ENCODE measurements around the gene TRIM8.

TRIM8 gene

GRCh38 chr10:102632394-102633111 is 11.7 kb upstream of the TRIM8 start:
- no peak for DNase-seq (ENCODE audit: low read depth in 2 of 2)

GRCh38 chr10:102633287-102633686 is 11.0 kb upstream of the TRIM8 start:
- no peak for DNase-seq (ENCODE audit: low read depth in 2 of 2)

GRCh38 chr10:102633848-102634247 is 10.4 kb upstream of the TRIM8 start:
- no peak for DNase-seq (ENCODE audit: low read depth in 2 of 2)

- no peak for DNase-seq (ENCODE audit: low read depth in 2 of 2)
Observed at GRCh38 chr10:102634686-102635085, 9.6 kb upstream of the TRIM8 start.

GRCh38 chr10:102635377-102635776 is 8.9 kb upstream of the TRIM8 start:
- no peak for DNase-seq (ENCODE audit: low read depth in 2 of 2)

GRCh38 chr10:102639537-102639936 is 4.7 kb upstream of the TRIM8 start:
- DNase-seq (ENCODE audit: low read depth in 2 of 2): no peak

- DNase-seq (ENCODE audit: low read depth in 2 of 2): no peak
Observed at GRCh38 chr10:102641402-102641801, 2.9 kb upstream of the TRIM8 start.

- DNase-seq (ENCODE audit: low read depth in 2 of 2): peak; percentile 95 to 99
Observed at GRCh38 chr10:102641880-102642735, 2.2 kb upstream of the TRIM8 start.

- no peak for DNase-seq (ENCODE audit: low read depth in 2 of 2)
Observed at GRCh38 chr10:102642736-102643335, 1.4 kb upstream of the TRIM8 start.

- DNase-seq (ENCODE audit: low read depth in 2 of 2): peak in 1 of 2 experiments; percentile 47
Observed at GRCh38 chr10:102643336-102644065, 778 bp upstream of the TRIM8 start.

GRCh38 chr10:102644646-102645387 is 538 bp downstream of the TRIM8 start:
- DNase-seq (ENCODE audit: low read depth in 2 of 2): peak; percentile 53 to 56

GRCh38 chr10:102645388-102645740 is 1.1 kb downstream of the TRIM8 start:
- DNase-seq (ENCODE audit: low read depth in 2 of 2): no peak

- peak; percentile 52 to 66 for DNase-seq (ENCODE audit: low read depth in 2 of 2)
Observed at GRCh38 chr10:102645741-102646609, 1.7 kb downstream of the TRIM8 start.

GRCh38 chr10:102646610-102647442 is 2.5 kb downstream of the TRIM8 start:
- DNase-seq (ENCODE audit: low read depth in 2 of 2): peak in 1 of 2 experiments; percentile 36

GRCh38 chr10:102647443-102648268 is 3.4 kb downstream of the TRIM8 start:
- DNase-seq (ENCODE audit: low read depth in 2 of 2): no peak

- DNase-seq (ENCODE audit: low read depth in 2 of 2): no peak
Observed at GRCh38 chr10:102648269-102648888, 4.1 kb downstream of the TRIM8 start.

- no peak for DNase-seq (ENCODE audit: low read depth in 2 of 2)
Observed at GRCh38 chr10:102648889-102649796, 4.9 kb downstream of the TRIM8 start.

All from stimulated activated CD4-positive, alpha-beta T cell treated with anti-CD3 and anti-CD28 coated beads, Interleukin-12 subunit alpha, Interleukin-12 subunit beta, amount 100 ng/mL, for 24 hours (primary cell).